ENCODE measurements around the gene VMAC.

DNA sequence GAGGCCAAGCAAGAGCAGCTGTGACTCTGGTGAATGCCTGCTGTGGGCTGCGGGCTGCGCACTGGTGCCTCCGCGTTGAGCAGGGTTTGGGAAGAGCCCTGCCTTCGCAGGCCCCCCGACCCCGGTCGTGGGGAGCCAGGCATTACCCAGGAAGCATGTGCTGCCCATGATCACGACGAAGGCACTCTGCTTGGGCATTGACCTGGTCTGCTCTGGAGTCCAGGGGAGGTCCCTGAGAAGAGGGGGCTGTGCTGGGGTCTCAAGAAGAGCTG is 54.1 kb downstream of the VMAC start:
- TF ChIP-seq, protein P1, sequence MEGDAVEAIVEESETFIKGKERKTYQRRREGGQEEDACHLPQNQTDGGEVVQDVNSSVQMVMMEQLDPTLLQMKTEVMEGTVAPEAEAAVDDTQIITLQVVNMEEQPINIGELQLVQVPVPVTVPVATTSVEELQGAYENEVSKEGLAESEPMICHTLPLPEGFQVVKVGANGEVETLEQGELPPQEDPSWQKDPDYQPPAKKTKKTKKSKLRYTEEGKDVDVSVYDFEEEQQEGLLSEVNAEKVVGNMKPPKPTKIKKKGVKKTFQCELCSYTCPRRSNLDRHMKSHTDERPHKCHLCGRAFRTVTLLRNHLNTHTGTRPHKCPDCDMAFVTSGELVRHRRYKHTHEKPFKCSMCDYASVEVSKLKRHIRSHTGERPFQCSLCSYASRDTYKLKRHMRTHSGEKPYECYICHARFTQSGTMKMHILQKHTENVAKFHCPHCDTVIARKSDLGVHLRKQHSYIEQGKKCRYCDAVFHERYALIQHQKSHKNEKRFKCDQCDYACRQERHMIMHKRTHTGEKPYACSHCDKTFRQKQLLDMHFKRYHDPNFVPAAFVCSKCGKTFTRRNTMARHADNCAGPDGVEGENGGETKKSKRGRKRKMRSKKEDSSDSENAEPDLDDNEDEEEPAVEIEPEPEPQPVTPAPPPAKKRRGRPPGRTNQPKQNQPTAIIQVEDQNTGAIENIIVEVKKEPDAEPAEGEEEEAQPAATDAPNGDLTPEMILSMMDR (optimal IDR thresholded peaks at IDR 0.05 in 1 of 3, IDR thresholded peaks at IDR 0.05 in 1 of 3, conservative IDR thresholded peaks at IDR 0.05 in 1 of 3; ENCODE audit: extremely low read depth in 1 of 3, insufficient read depth in 2 of 3, low read length in 3 of 3), result no peak
- TF ChIP-seq EZH2 (IDR thresholded peaks at IDR 0.05; ENCODE audit: low read length), result no peak
